ENCODE data around the gene FLT1. TPM values are rescaled to one million over a fixed set of nuclear protein-coding genes. Genes with fewer than 3 reads are reported as not detected.

The FLT1 gene
- total RNA-seq, 1 experiment from 2014 or later, result not detected

DNA sequence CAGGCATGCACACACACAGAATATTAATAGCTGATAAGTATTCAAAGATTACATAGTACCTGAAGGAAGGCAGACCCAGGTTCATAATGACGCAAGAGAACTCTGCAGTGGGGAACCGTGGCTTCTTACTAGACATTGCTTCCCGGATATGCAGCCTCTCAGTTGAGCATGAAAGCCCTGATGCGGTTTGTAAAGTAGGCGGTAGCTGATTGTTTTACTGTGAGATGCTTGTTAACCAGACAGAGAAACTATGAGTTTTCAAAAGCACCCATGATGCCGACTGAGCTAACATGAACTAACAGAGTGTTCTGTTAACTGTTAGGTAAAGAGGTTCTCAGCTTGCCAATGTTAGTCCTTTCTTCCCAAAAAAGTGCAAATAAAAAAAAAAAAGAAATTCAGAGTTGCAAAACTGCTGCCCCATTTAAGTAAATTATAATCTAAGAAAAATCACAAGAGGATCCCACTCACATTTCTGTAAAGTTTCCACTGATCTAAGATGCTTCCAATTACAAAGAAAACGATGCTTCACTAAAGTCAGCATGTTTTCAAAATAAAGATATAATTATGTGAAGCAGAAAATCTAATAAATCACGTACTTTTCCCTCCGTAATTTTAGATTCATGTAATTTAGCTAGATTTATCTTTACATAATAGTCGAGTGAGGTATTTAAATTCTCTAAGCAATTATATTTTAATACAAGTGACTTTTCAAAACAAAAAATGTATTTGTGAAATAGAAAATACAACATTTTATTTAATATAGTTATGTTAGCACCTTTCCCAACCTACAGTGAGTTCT lies 2.2 kb downstream of the FLT1 start:
- Mint-ChIP-seq H3K27me3 (ENCODE audit: unreplicated experiment) (peaks cover 47% of the 10 kb centered on the region), H3K27ac (ENCODE audit: unreplicated experiment) (no peak overlapping the region)
- no peak for TF ChIP-seq CTCF (IDR thresholded peaks at IDR 0.05; ENCODE audit: unreplicated experiment)

DNA sequence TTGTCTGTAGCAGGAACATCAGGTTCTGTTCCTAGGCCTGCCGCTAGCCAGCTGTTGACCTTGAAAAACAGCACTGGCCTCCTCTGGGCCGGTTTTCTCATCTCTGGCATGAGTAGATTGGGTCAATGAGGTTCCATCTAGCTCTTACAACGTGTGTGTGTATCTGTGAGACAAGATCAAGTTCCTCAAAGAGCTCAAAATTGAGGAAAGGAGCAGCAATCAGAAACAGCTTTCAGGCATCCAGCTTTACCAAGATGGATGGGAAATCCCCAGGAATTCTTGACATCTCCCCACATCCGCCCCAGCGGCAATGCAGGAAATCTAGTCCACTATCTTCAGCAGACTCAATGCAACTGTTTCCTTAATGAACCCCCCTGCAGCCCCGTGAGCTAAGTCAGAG lies 4.9 kb downstream of the FLT1 start:
- no peak for TF ChIP-seq CTCF (IDR thresholded peaks at IDR 0.05; ENCODE audit: unreplicated experiment)
- no peak for DNase-seq
- no peaks in the 10 kb centered on the region for H3K9me3 Mint-ChIP-seq (ENCODE audit: low read depth, unreplicated experiment)
- intact Hi-C loops (cut with micrococcal nuclease; ENCODE audit: unreplicated experiment), result no loop called here
- no peaks in the 10 kb centered on the region for H3K4me1 Mint-ChIP-seq (ENCODE audit: low read depth, unreplicated experiment)
- CTCF ChIA-PET, result no interaction called here
- no peaks in the 10 kb centered on the region for H3K36me3 Mint-ChIP-seq (ENCODE audit: insufficient read depth, unreplicated experiment)
- no peak overlapping the region for H3K4me3 Mint-ChIP-seq (ENCODE audit: low read depth, unreplicated experiment)
- no peak overlapping the region for H3K27ac Mint-ChIP-seq (ENCODE audit: unreplicated experiment)
- H3K27me3 Mint-ChIP-seq (ENCODE audit: unreplicated experiment), result peaks cover 29% of the 10 kb centered on the region
- BruUV-seq (replicated peaks), result no TSS peak

More for the DNA sequence above, 2.2 kb downstream of the FLT1 start:
- BruUV-seq (replicated peaks), result no TSS peak
- Mint-ChIP-seq H3K4me3 (ENCODE audit: low read depth, unreplicated experiment) (no peak overlapping the region), H3K9me3 (ENCODE audit: low read depth, unreplicated experiment) (no peaks in the 10 kb centered on the region), H3K4me1 (ENCODE audit: low read depth, unreplicated experiment) (no peaks in the 10 kb centered on the region), H3K36me3 (ENCODE audit: insufficient read depth, unreplicated experiment) (no peaks in the 10 kb centered on the region)
- DNase-seq, result no peak
- intact Hi-C loops (cut with micrococcal nuclease; ENCODE audit: unreplicated experiment), result no loop called here
- CTCF ChIA-PET, result no interaction called here

DNA sequence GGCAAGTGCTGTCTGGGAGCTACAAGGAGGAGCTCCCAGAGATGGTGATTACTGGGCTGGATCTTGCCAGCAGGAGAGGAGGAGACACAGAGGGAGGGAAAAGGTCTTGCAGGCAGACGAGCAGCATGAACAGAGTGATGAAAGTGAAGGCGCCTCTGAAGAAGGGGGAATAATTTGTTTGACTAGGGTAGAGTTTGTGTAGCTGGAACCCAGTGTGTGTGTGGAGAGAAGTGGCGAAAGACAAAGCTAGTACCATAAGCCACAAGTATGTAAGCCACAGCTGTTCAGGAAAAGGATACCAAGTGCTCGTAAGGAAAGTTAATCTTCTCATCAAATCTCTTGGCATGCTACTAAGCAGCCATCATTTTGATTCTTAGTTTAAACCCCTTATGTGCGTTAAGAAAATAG lies 5.4 kb downstream of the FLT1 start:
- no peak overlapping the region for H3K4me3 Mint-ChIP-seq (ENCODE audit: low read depth, unreplicated experiment)
- H3K27me3 Mint-ChIP-seq (ENCODE audit: unreplicated experiment), result peaks cover 29% of the 10 kb centered on the region
- DNase-seq, result no peak
- no peaks in the 10 kb centered on the region for H3K36me3 Mint-ChIP-seq (ENCODE audit: insufficient read depth, unreplicated experiment)
- CTCF ChIA-PET, result no interaction called here
- H3K9me3 Mint-ChIP-seq (ENCODE audit: low read depth, unreplicated experiment), result no peaks in the 10 kb centered on the region
- no peak overlapping the region for H3K27ac Mint-ChIP-seq (ENCODE audit: unreplicated experiment)
- H3K4me1 Mint-ChIP-seq (ENCODE audit: low read depth, unreplicated experiment), result no peaks in the 10 kb centered on the region
- no TSS peak for BruUV-seq (replicated peaks)
- TF ChIP-seq CTCF (IDR thresholded peaks at IDR 0.05; ENCODE audit: unreplicated experiment), result no peak
- intact Hi-C loops (cut with micrococcal nuclease; ENCODE audit: unreplicated experiment), result no loop called here

DNA sequence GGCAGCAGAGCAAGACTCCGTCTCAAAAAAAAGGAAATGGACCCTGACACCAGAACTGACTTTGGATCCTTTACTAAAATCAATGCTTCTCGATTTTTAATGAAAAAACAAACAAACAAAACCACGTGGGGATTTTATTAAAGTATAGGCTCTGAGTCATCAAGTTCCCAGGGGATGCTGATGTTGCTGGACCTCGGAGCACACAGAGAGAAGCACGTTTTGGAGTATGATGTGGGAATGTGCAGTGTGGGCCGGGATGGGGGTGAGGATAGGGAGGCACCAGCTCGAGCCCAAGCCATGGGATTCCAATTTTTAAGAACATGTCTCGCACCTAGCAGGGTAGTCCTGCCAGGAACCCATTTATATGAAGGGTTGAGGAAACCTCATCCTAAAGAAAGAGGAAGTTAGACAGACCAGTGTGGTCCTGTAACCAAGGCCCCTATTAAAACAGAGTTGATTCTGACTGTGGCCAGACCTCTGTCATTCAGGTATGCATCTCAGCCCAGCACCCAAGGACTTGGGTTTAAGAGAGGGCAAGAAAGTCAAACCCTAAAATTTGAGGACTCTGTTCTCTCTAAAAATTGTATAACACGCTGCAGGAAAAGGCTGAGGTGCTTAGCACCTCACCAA lies 6.4 kb downstream of the FLT1 start:
- CTCF ChIA-PET, result no interaction called here
- Mint-ChIP-seq H3K27ac (ENCODE audit: unreplicated experiment) (no peak overlapping the region), H3K9me3 (ENCODE audit: low read depth, unreplicated experiment) (no peaks in the 10 kb centered on the region), H3K27me3 (ENCODE audit: unreplicated experiment) (peaks cover 33% of the 10 kb centered on the region), H3K4me3 (ENCODE audit: low read depth, unreplicated experiment) (no peak overlapping the region), H3K36me3 (ENCODE audit: insufficient read depth, unreplicated experiment) (no peaks in the 10 kb centered on the region), H3K4me1 (ENCODE audit: low read depth, unreplicated experiment) (no peaks in the 10 kb centered on the region)
- no TSS peak for BruUV-seq (replicated peaks)
- DNase-seq, result no peak
- TF ChIP-seq CTCF (IDR thresholded peaks at IDR 0.05; ENCODE audit: unreplicated experiment), result no peak
- intact Hi-C loops (cut with micrococcal nuclease; ENCODE audit: unreplicated experiment), result no loop called here

Measured in Calu3 (cell line).